HL-60 (cell line): ENCODE data around the gene PIGX.

Experiments
- DNase-seq, 2 experiments: peaks; one replicate each; pipeline ENCODE4 v3.0.0-alpha.2; 2010 to 2020; ENCODE audit warnings: low read depth in 1 of 2, low spot score in 1 of 2
- H3K27ac ChIP-seq: fragments of 250-450 bp; sonication (Bioruptor Pico); replicated peaks from 2 replicates; pipeline ENCODE4 v1.5.1; 2020; ENCODE audit warnings: mild to moderate bottlenecking, moderate library complexity
- H3K27me3 ChIP-seq: fragments of 250-450 bp; sonication (Bioruptor Pico); 2 replicates; pipeline ENCODE4 v1.5.1; 2021; ENCODE audit warnings: mild to moderate bottlenecking, moderate library complexity; ENCODE audit not compliant: insufficient read depth, poor library complexity, severe bottlenecking
- H3K4me3 ChIP-seq: replicated peaks from 2 replicates; pipeline ENCODE4 v1.5.1; 2011; ENCODE audit warnings: mild to moderate bottlenecking, control low read depth, low read length; ENCODE audit not compliant: insufficient read depth
- GABPA ChIP-seq: IDR thresholded peaks from 2 replicates; pipeline ENCODE4 v1.6.1; 2012; ENCODE audit warnings: low read depth
- POLR2AphosphoS5 ChIP-seq: IDR thresholded peaks from 2 replicates; pipeline ENCODE4 v1.6.1; 2012; ENCODE audit warnings: low read depth
- REST ChIP-seq: IDR thresholded peaks from 2 replicates; pipeline ENCODE4 v1.6.1; 2012; ENCODE audit warnings: low read depth; ENCODE audit not compliant: insufficient replicate concordance
- SPI1 ChIP-seq: IDR thresholded peaks from 2 replicates; pipeline ENCODE4 v1.6.1; 2012; ENCODE audit warnings: low read depth, mild to moderate bottlenecking, borderline replicate concordance
- TF ChIP-seq, protein P1 (sequence below): IDR thresholded peaks from one replicate; pipeline ENCODE4 v1.5.1; 2011; ENCODE audit warnings: low read length, control low read depth, inconsistent platforms; ENCODE audit not compliant: insufficient read depth

The PIGX gene

DNA sequence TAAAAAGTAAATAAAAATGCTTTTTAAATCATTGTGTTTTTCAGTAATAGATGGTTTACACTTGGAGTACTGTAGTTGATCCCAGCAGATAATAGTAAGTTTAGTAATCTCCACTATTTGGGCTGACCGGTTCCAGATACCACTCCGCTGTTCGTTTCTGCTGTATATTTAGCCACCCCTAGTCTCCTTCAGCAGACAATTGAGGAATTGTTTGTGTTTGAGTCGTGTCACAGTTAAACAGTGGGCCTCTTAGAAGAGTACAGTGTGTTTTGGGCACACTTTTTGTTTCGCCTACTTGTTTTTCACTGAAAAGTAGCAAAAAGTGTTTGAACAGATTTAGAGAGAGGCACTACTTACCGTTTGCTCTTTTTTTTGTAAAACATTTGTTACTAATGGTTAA, 60.7 kb downstream of the PIGX start:
- no peak for DNase-seq
- TF ChIP-seq SPI1, result no peak
- TF ChIP-seq REST, result no peak
- TF ChIP-seq, protein P1, sequence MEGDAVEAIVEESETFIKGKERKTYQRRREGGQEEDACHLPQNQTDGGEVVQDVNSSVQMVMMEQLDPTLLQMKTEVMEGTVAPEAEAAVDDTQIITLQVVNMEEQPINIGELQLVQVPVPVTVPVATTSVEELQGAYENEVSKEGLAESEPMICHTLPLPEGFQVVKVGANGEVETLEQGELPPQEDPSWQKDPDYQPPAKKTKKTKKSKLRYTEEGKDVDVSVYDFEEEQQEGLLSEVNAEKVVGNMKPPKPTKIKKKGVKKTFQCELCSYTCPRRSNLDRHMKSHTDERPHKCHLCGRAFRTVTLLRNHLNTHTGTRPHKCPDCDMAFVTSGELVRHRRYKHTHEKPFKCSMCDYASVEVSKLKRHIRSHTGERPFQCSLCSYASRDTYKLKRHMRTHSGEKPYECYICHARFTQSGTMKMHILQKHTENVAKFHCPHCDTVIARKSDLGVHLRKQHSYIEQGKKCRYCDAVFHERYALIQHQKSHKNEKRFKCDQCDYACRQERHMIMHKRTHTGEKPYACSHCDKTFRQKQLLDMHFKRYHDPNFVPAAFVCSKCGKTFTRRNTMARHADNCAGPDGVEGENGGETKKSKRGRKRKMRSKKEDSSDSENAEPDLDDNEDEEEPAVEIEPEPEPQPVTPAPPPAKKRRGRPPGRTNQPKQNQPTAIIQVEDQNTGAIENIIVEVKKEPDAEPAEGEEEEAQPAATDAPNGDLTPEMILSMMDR, result no peak
- TF ChIP-seq POLR2AphosphoS5, result no peak
- no peak for TF ChIP-seq GABPA
- Histone ChIP-seq H3K27me3 (no peaks in the 10 kb centered on the region), H3K4me3 (no peak overlapping the region), H3K27ac (no peak overlapping the region)

DNA sequence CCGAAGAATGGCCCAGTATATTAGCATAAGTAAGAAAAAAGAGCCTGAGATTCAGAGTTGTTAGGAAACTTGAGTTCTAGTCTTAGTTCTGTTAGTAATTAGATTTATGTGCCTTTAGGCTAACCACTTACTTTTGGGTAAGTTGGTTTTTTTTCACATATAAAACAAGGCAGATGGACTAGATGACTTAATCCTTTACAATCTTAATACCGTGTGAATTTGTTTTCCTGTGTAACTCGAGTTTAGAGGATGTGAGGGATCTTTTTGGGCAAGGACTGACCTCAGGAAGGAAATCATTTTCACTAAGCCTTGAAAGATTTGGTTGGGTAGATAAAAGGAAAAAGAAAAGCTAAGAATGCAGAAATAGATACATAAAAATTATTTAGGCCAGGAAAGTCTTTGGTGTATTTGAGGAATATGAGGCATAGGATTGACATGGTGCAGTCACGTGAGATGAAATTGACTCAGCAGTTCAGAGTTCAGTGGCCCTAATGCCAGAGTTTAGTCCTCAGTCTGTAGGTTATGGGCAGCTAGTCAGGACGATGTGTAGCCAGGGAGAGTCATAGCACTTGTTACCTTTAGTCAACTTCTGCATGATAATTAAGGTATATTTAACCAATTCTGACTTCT, 62.1 kb downstream of the PIGX start:
- no peak for DNase-seq
- H3K27ac ChIP-seq, result no peak overlapping the region
- H3K27me3 ChIP-seq, result no peaks in the 10 kb centered on the region
- H3K4me3 ChIP-seq, result no peak overlapping the region
- no peak for TF ChIP-seq POLR2AphosphoS5

DNA sequence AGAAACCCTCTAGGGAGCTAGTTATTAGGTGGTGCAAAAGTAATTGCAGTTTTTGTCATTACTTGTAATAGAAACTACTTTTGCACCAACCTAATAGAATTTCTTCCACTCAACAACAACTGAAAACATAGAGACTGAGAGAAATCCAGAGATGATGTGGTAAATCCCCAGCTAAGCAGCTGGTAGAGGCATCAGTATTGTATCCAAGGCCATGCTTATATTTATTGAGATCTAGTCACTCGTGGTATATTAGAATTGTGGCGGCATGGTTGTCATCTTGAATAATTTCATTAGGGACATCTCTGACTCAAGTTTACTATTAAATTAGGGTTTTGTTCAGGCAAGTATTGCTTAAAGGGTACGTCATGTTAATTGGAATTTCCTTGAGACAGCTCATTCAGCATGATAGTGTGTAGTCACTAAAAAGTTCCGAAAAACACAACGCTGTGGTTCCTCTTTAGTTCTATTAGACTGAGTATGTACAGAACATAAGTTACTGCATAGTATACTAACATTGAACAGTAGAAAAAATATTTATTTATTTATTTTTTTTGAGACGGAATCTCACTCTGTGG, 62.8 kb downstream of the PIGX start:
- no peak for TF ChIP-seq SPI1
- TF ChIP-seq POLR2AphosphoS5, result no peak
- TF ChIP-seq REST, result no peak
- TF ChIP-seq GABPA, result no peak
- TF ChIP-seq, protein P1, result no peak
- Histone ChIP-seq H3K27me3 (no peaks in the 10 kb centered on the region), H3K4me3 (no peak overlapping the region), H3K27ac (no peak overlapping the region)
- no peak for DNase-seq

GRCh38 chr3:196775938-196776337, 63.8 kb downstream of the PIGX start:
- Histone ChIP-seq H3K27ac (peak overlapping the region; percentile 28), H3K4me3 (no peak overlapping the region), H3K27me3 (no peaks in the 10 kb centered on the region)
- TF ChIP-seq POLR2AphosphoS5 (no peak), SPI1 (peak; percentile 97)
- DNase-seq, result peak in 1 of 2 experiments; percentile 65

DNA sequence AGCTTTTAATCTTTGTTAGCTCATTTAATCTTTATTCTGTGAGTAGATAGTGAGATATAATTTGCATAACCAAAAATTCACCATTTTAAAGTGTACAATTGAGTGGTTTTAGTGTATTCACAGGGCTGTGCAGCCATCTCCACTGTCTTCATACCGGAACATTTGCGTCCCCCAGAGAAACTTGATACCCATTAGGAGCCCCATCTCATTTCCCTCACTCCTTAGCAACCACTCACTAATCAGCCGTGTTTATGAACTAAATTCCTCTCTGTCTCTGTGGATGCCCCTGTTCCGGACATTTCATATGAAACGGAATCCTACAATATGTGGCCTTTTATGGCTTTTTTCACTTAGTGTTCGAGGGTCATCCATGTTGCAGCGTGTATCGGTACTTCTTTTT, 65.7 kb downstream of the PIGX start:
- DNase-seq, result no peak
- H3K4me3 ChIP-seq, result no peak overlapping the region
- H3K27ac ChIP-seq, result no peak overlapping the region
- H3K27me3 ChIP-seq, result no peaks in the 10 kb centered on the region
- no peak for TF ChIP-seq POLR2AphosphoS5
